Measurements from ENCODE around the gene CARD11.

DNA sequence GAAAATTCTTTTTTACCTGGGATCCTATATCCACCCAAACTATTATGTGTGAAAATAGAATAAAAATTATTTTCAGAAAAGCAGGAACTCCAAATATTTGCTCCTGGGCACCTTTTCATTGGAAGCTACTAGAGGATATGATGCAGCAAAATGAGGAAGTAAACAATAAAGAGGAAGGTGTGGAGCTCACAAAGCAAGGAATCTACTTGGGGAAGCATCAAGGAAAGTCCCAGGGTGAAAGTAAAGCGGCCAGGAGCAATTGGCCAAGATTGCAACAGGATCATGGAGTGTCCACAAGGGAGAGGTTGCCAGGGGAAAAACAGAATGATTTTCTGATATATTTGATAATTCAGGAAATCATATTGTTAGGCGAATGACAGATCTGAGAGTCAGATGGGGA, 80.8 kb downstream of the CARD11 start:
- TF ChIP-seq, protein P1, sequence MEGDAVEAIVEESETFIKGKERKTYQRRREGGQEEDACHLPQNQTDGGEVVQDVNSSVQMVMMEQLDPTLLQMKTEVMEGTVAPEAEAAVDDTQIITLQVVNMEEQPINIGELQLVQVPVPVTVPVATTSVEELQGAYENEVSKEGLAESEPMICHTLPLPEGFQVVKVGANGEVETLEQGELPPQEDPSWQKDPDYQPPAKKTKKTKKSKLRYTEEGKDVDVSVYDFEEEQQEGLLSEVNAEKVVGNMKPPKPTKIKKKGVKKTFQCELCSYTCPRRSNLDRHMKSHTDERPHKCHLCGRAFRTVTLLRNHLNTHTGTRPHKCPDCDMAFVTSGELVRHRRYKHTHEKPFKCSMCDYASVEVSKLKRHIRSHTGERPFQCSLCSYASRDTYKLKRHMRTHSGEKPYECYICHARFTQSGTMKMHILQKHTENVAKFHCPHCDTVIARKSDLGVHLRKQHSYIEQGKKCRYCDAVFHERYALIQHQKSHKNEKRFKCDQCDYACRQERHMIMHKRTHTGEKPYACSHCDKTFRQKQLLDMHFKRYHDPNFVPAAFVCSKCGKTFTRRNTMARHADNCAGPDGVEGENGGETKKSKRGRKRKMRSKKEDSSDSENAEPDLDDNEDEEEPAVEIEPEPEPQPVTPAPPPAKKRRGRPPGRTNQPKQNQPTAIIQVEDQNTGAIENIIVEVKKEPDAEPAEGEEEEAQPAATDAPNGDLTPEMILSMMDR (IDR thresholded peaks at IDR 0.05), result no peak
- no peak for TF ChIP-seq POLR2A (IDR thresholded peaks at IDR 0.05)
